HepG2 (cell line): ENCODE results near the gene DHX16. TPM values are rescaled to one million over a fixed set of nuclear protein-coding genes. Genes with fewer than 3 reads are reported as not detected.

Experiments
- CCAR2 ChIP-seq: fragments of 200-400 bp; formaldehyde crosslinking; optimal IDR thresholded peaks from 2 replicates; pipeline ENCODE3; 2018; ENCODE audit warnings: low read depth, mild to moderate bottlenecking, low read length, moderate library complexity
- CEBPG ChIP-seq: IDR thresholded peaks from 2 replicates; pipeline ENCODE4 v1.6.1; 2016
- HNRNPH1 ChIP-seq: fragments of 200-400 bp; formaldehyde crosslinking; optimal IDR thresholded peaks from 2 replicates; pipeline ENCODE3; 2017; ENCODE audit warnings: mild to moderate bottlenecking, low read depth, low read length
- HOXA9 ChIP-seq: sonication (generic); formaldehyde crosslinking; IDR thresholded peaks from 2 replicates; pipeline ENCODE4 v1.8.1; 2022; ENCODE audit warnings: missing genetic modification reagents, mild to moderate bottlenecking, moderate library complexity, borderline replicate concordance
- MEIS1 ChIP-seq: sonication (generic); formaldehyde crosslinking; IDR thresholded peaks from 2 replicates; pipeline ENCODE4 v1.9.0; 2021; ENCODE audit warnings: mild to moderate bottlenecking, missing genetic modification reagents, moderate library complexity, borderline replicate concordance
- MXD4 ChIP-seq: IDR thresholded peaks from 2 replicates; pipeline ENCODE4 v1.6.1; 2016; ENCODE audit warnings: mild to moderate bottlenecking, missing biosample characterization, missing genetic modification reagents
- MYNN ChIP-seq: sonication (generic); formaldehyde crosslinking; IDR thresholded peaks from 2 replicates; pipeline ENCODE4 v1.4.0; 2020; ENCODE audit warnings: mild to moderate bottlenecking, low read depth, missing genetic modification reagents
- ONECUT2 ChIP-seq: sonication (generic); formaldehyde crosslinking; IDR thresholded peaks from 2 replicates; pipeline ENCODE4 v1.4.0; 2020; ENCODE audit warnings: missing genetic modification reagents
- PAXIP1 ChIP-seq: sonication (generic); formaldehyde crosslinking; conservative IDR thresholded peaks from 2 replicates; pipeline ENCODE4 v1.4.0; 2020; ENCODE audit warnings: mild to moderate bottlenecking, missing genetic modification reagents, moderate library complexity
- RAD21 ChIP-seq: fragments of 450-650 bp; formaldehyde crosslinking; IDR thresholded peaks from 2 replicates; pipeline ENCODE4 v1.5.0; 2020; ENCODE audit warnings: mild to moderate bottlenecking
- SIN3A ChIP-seq: IDR thresholded peaks from 2 replicates; pipeline ENCODE4 v1.6.1; 2011; ENCODE audit warnings: low read depth, mild to moderate bottlenecking, control low read depth, low read length, borderline replicate concordance
- SMAD3 ChIP-seq: sonication (generic); formaldehyde crosslinking; IDR thresholded peaks from 2 replicates; pipeline ENCODE4 v1.4.0; 2020; ENCODE audit warnings: missing genetic modification reagents
- SYNCRIP ChIP-seq: fragments of 200-400 bp; formaldehyde crosslinking; IDR thresholded peaks from 2 replicates; pipeline ENCODE4 v1.6.1; 2018; ENCODE audit warnings: mild to moderate bottlenecking, low read depth, low read length; ENCODE audit not compliant: insufficient read depth
- ZFP1 ChIP-seq: IDR thresholded peaks from 2 replicates; pipeline ENCODE4 v1.6.1; 2016
- ZMYM3 ChIP-seq: sonication (generic); formaldehyde crosslinking; IDR thresholded peaks from 2 replicates; pipeline ENCODE4 v1.5.1; 2020; ENCODE audit warnings: mild to moderate bottlenecking, missing genetic modification reagents
- ZNF143 ChIP-seq: sonication (generic); formaldehyde crosslinking; IDR thresholded peaks from 2 replicates; pipeline ENCODE4 v1.4.0; 2020; ENCODE audit warnings: missing genetic modification reagents
- ZNF292 ChIP-seq: sonication (generic); formaldehyde crosslinking; IDR thresholded peaks from 2 replicates; pipeline ENCODE4 v1.8.1; 2022; ENCODE audit warnings: mild to moderate bottlenecking, low read depth, missing genetic modification reagents, borderline replicate concordance
- ZNF33B ChIP-seq: sonication (generic); formaldehyde crosslinking; IDR thresholded peaks from 2 replicates; pipeline ENCODE4 v1.5.1; 2020; ENCODE audit warnings: mild to moderate bottlenecking, missing genetic modification reagents
- polyA plus RNA-seq, 8 experiments: library from polyadenylated mRNA; depleted of rRNA in 3 of 8; stranded (reverse) in 7 of 8; unstranded in 1 of 8; fragments of >200 nt; fragmentation: Illumina TruSeq in 4 of 8; extraction: Trizol in 4 of 8; gene quantifications; 2 replicates each; pipeline versions ENCODE4 v1.2.1 to v1.2.3, GENCODE V29; 2011 to 2016; ENCODE audit warnings: low read depth in 4 of 8, missing spikeins in 1 of 8, mixed read lengths in 1 of 8; ENCODE audit not compliant: insufficient read depth in 1 of 8
- total RNA-seq, 5 experiments: library from RNA; depleted of rRNA; stranded (reverse); fragments of >200 nt; fragmentation: Illumina TruSeq; extraction: Trizol; gene quantifications; 2 replicates each; pipeline ENCODE4 v1.2.3, GENCODE V29; 2016; ENCODE audit warnings: low read depth in 1 of 5
- TF ChIP-seq, protein P1 (sequence below): sonication (generic); formaldehyde crosslinking; IDR thresholded peaks from 2 replicates; pipeline ENCODE4 v1.4.0; 2020; ENCODE audit warnings: missing genetic modification reagents
- TF ChIP-seq, protein P2 (sequence below): IDR thresholded peaks from 2 replicates; pipeline ENCODE4 v1.6.1; 2016; ENCODE audit warnings: missing genetic modification reagents, missing compliant biosample characterization
- TF ChIP-seq, protein P3 (sequence below): sonication (generic); formaldehyde crosslinking; IDR thresholded peaks from 2 replicates; pipeline ENCODE4 v1.4.0; 2020; ENCODE audit warnings: missing genetic modification reagents
- TF ChIP-seq, protein P4 (sequence below): sonication (generic); formaldehyde crosslinking; IDR thresholded peaks from 2 replicates; pipeline ENCODE4 v1.9.0; 2021; ENCODE audit warnings: missing genetic modification reagents, borderline replicate concordance

Gene DHX16
- total and polyA plus RNA-seq, 2 of the 13 experiments (the other 11 are each of a cell fraction or from before 2014, with no cell fraction given): 57.0 to 58.5 TPM

GRCh38 chr6:30614044-30614842 is 58.6 kb downstream of the DHX16 start (continued):
- TF ChIP-seq MEIS1 (CRISPR knock-in tag) (no peak), MYNN (CRISPR knock-in tag) (no peak), ZMYM3 (no peak), SYNCRIP (no peak), CEBPG (no peak), PAXIP1 (CRISPR knock-in tag) (0 out of 2 replicates have a peak, but pooled peaks have one; percentile 13), ZNF292 (no peak), ZNF33B (CRISPR knock-in tag) (0 out of 2 replicates have a peak, but pooled peaks have one; percentile 38), RAD21 (no peak), CCAR2 (peak; percentile 54), ZFP1 (CRISPR knock-in tag) (no peak), HOXA9 (no peak), SIN3A (no peak), HNRNPH1 (no peak), SMAD3 (no peak; the same call in 1 of the 2 replicates), MXD4 (CRISPR knock-in tag) (no peak), ZNF143 (CRISPR knock-in tag) (no peak), ONECUT2 (CRISPR knock-in tag) (peak; percentile 24; the same call in 1 of the 2 replicates)
- TF ChIP-seq, protein P1, sequence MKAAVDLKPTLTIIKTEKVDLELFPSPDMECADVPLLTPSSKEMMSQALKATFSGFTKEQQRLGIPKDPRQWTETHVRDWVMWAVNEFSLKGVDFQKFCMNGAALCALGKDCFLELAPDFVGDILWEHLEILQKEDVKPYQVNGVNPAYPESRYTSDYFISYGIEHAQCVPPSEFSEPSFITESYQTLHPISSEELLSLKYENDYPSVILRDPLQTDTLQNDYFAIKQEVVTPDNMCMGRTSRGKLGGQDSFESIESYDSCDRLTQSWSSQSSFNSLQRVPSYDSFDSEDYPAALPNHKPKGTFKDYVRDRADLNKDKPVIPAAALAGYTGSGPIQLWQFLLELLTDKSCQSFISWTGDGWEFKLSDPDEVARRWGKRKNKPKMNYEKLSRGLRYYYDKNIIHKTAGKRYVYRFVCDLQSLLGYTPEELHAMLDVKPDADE (CRISPR knock-in tag): no peak
- TF ChIP-seq, protein P2, sequence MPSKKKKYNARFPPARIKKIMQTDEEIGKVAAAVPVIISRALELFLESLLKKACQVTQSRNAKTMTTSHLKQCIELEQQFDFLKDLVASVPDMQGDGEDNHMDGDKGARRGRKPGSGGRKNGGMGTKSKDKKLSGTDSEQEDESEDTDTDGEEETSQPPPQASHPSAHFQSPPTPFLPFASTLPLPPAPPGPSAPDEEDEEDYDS (CRISPR knock-in tag): no peak
- TF ChIP-seq, protein P3, sequence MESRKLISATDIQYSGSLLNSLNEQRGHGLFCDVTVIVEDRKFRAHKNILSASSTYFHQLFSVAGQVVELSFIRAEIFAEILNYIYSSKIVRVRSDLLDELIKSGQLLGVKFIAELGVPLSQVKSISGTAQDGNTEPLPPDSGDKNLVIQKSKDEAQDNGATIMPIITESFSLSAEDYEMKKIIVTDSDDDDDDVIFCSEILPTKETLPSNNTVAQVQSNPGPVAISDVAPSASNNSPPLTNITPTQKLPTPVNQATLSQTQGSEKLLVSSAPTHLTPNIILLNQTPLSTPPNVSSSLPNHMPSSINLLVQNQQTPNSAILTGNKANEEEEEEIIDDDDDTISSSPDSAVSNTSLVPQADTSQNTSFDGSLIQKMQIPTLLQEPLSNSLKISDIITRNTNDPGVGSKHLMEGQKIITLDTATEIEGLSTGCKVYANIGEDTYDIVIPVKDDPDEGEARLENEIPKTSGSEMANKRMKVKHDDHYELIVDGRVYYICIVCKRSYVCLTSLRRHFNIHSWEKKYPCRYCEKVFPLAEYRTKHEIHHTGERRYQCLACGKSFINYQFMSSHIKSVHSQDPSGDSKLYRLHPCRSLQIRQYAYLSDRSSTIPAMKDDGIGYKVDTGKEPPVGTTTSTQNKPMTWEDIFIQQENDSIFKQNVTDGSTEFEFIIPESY (CRISPR knock-in tag): peak; percentile 24; the same call in 1 of the 2 replicates
- TF ChIP-seq, protein P4, sequence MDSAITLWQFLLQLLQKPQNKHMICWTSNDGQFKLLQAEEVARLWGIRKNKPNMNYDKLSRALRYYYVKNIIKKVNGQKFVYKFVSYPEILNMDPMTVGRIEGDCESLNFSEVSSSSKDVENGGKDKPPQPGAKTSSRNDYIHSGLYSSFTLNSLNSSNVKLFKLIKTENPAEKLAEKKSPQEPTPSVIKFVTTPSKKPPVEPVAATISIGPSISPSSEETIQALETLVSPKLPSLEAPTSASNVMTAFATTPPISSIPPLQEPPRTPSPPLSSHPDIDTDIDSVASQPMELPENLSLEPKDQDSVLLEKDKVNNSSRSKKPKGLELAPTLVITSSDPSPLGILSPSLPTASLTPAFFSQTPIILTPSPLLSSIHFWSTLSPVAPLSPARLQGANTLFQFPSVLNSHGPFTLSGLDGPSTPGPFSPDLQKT (CRISPR knock-in tag): no peak
